ENCODE data around the gene ASS1. TPM values are rescaled to one million over a fixed set of nuclear protein-coding genes. Genes with fewer than 3 reads are reported as not detected.

Gene ASS1
- total RNA-seq, 1 experiment from 2014 or later, result 118 TPM

DNA sequence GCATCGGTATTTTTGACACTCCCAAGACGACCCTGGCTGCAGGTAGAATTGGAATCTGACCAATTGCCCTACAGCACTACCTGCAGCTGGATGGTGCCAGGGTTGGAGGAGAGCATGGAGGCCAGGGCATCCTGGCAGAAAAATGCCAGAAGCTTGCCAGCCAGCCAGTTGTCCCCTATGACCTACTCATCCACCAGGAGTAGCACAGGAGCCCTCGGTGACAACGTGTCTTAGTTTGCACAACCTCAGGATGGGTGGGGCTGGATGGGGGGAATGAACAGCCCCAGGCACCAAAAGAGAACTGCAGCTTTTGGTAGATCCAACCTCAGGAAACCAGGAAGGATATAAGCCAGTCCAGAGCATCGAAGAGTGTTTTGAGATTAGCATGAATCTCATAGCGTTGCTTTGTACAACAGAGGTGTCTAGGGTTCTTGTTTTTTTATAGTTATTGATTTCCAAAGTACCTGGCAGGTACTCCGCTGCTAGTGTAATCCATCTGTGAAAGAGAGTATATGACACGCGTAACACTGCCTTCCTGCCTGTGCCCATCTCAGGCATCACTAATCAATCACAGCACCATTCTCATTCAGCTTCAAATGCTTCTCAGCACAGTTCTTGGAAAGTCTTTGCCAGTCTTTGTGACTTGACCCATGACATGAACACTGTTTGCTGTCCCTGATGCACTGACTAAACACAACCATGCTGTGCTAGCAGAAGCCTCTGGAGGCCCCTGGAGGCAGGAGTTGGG, 36.7 kb upstream of the ASS1 start:
- Mint-ChIP-seq H3K27me3 (ENCODE audit: insufficient read depth, unreplicated experiment) (no peaks in the 10 kb centered on the region), H3K4me3 (ENCODE audit: unreplicated experiment) (no peak overlapping the region), H3K4me1 (ENCODE audit: low read depth, unreplicated experiment) (no peaks in the 10 kb centered on the region), H3K27ac (ENCODE audit: unreplicated experiment) (no peak overlapping the region), H3K9me3 (ENCODE audit: unreplicated experiment) (no peaks in the 10 kb centered on the region), H3K36me3 (ENCODE audit: insufficient read depth, unreplicated experiment) (no peaks in the 10 kb centered on the region)
- intact Hi-C loops (cut with micrococcal nuclease; ENCODE audit: unreplicated experiment), result no loop called here
- no peaks in the 10 kb centered on the region for H3K27me3 ChIP-seq (replicated peaks; ENCODE audit: control insufficient read depth, insufficient read depth, low read length)
- BruUV-seq (replicated peaks), result no TSS peak
- CTCF ChIA-PET, result no interaction called here
- peaks cover 6% of the 10 kb centered on the region; the same call in 1 of the 2 replicates for H3K4me1 ChIP-seq
- DNase-seq, result no peak
- POLR2A ChIA-PET, result no interaction called here
- TF ChIP-seq, protein P1, sequence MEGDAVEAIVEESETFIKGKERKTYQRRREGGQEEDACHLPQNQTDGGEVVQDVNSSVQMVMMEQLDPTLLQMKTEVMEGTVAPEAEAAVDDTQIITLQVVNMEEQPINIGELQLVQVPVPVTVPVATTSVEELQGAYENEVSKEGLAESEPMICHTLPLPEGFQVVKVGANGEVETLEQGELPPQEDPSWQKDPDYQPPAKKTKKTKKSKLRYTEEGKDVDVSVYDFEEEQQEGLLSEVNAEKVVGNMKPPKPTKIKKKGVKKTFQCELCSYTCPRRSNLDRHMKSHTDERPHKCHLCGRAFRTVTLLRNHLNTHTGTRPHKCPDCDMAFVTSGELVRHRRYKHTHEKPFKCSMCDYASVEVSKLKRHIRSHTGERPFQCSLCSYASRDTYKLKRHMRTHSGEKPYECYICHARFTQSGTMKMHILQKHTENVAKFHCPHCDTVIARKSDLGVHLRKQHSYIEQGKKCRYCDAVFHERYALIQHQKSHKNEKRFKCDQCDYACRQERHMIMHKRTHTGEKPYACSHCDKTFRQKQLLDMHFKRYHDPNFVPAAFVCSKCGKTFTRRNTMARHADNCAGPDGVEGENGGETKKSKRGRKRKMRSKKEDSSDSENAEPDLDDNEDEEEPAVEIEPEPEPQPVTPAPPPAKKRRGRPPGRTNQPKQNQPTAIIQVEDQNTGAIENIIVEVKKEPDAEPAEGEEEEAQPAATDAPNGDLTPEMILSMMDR (IDR thresholded peaks at IDR 0.05; ENCODE audit: insufficient read depth in 1 of 2, low read depth in 1 of 2, low read length in 1 of 2, severe bottlenecking in 1 of 2, unreplicated experiment in 1 of 2), result no peak
- no peaks in the 10 kb centered on the region for H3K9me3 ChIP-seq
- no peaks in the 10 kb centered on the region for H3K36me3 ChIP-seq (ENCODE audit: control insufficient read depth, insufficient read depth, low read length)
- no peak overlapping the region for H3K4me3 ChIP-seq (ENCODE audit: low read depth, low read length)

DNA sequence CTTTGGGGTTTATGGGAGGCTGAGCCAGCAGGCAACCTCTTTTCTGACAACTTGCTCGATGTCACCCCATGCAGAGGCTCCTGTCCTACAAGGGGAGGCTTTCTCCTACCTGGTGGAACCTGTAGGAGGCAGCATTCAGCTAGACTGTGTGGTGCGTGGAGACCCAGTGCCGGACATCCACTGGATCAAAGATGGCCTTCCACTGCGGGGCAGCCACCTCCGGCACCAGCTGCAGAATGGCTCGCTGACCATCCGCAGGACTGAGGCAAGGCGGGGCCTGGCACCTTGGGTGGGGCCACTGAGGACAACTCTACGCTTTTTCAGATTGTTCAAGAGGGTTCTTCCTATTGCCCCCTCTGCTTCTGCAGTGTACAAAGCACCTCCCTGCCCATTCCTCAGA, 36.1 kb upstream of the ASS1 start:
- no peak for DNase-seq
- intact Hi-C loops (cut with micrococcal nuclease; ENCODE audit: unreplicated experiment), result no loop called here
- Mint-ChIP-seq H3K27me3 (ENCODE audit: insufficient read depth, unreplicated experiment) (no peaks in the 10 kb centered on the region), H3K9me3 (ENCODE audit: unreplicated experiment) (no peaks in the 10 kb centered on the region), H3K4me3 (ENCODE audit: unreplicated experiment) (no peak overlapping the region), H3K36me3 (ENCODE audit: insufficient read depth, unreplicated experiment) (no peaks in the 10 kb centered on the region), H3K4me1 (ENCODE audit: low read depth, unreplicated experiment) (no peaks in the 10 kb centered on the region), H3K27ac (ENCODE audit: unreplicated experiment) (no peak overlapping the region)
- Histone ChIP-seq H3K27me3 (replicated peaks; ENCODE audit: control insufficient read depth, insufficient read depth, low read length) (no peaks in the 10 kb centered on the region), H3K4me1 (peaks cover 6% of the 10 kb centered on the region; the same call in 1 of the 2 replicates), H3K36me3 (ENCODE audit: control insufficient read depth, insufficient read depth, low read length) (no peaks in the 10 kb centered on the region), H3K9me3 (no peaks in the 10 kb centered on the region), H3K4me3 (ENCODE audit: low read depth, low read length) (no peak overlapping the region)
- TF ChIP-seq, protein P1 (IDR thresholded peaks at IDR 0.05; ENCODE audit: insufficient read depth in 1 of 2, low read depth in 1 of 2, low read length in 1 of 2, severe bottlenecking in 1 of 2, unreplicated experiment in 1 of 2), result no peak
- ChIA-PET CTCF (no interaction called here), POLR2A (no interaction called here)
- BruUV-seq (replicated peaks), result no TSS peak

DNA sequence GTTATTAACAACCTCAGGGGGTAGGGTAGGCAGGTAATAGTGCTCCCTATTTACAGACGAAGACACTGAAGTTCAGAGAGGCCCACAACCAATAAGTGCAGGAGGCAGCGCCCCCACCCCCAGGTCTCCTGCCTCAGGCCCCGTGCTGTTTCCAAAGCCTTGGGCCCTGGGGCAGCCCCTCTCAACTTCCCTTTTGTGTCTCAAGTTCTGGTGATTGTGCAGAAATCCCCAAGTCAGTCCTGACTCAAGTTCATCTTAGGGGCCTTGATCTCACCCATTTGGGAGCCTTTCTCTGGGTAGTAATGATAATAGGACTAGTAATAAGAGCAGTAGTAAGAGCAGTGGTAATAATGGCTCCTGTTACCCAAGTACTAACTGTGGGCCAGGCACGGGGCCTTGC, 35.5 kb upstream of the ASS1 start:
- Histone ChIP-seq H3K4me1 (peaks cover 6% of the 10 kb centered on the region; the same call in 1 of the 2 replicates), H3K27me3 (replicated peaks; ENCODE audit: control insufficient read depth, insufficient read depth, low read length) (no peaks in the 10 kb centered on the region), H3K36me3 (ENCODE audit: control insufficient read depth, insufficient read depth, low read length) (no peaks in the 10 kb centered on the region), H3K9me3 (no peaks in the 10 kb centered on the region), H3K4me3 (ENCODE audit: low read depth, low read length) (no peak overlapping the region)
- H3K9me3 Mint-ChIP-seq (ENCODE audit: unreplicated experiment), result no peaks in the 10 kb centered on the region
- CTCF ChIA-PET, result no interaction called here
- no peaks in the 10 kb centered on the region for H3K4me1 Mint-ChIP-seq (ENCODE audit: low read depth, unreplicated experiment)
- H3K36me3 Mint-ChIP-seq (ENCODE audit: insufficient read depth, unreplicated experiment), result no peaks in the 10 kb centered on the region
- no peaks in the 10 kb centered on the region for H3K27me3 Mint-ChIP-seq (ENCODE audit: insufficient read depth, unreplicated experiment)
- intact Hi-C loops (cut with micrococcal nuclease; ENCODE audit: unreplicated experiment), result no loop called here
- POLR2A ChIA-PET, result no interaction called here
- no peak overlapping the region for H3K27ac Mint-ChIP-seq (ENCODE audit: unreplicated experiment)
- TF ChIP-seq, protein P1 (IDR thresholded peaks at IDR 0.05; ENCODE audit: insufficient read depth in 1 of 2, low read depth in 1 of 2, low read length in 1 of 2, severe bottlenecking in 1 of 2, unreplicated experiment in 1 of 2), result no peak
- DNase-seq, result no peak
- BruUV-seq (replicated peaks), result no TSS peak
- no peak overlapping the region for H3K4me3 Mint-ChIP-seq (ENCODE audit: unreplicated experiment)

Measured in Caco-2 (cell line).